HepG2 (cell line): Measurements from ENCODE around the gene KLF16. TPM values are rescaled to one million over a fixed set of nuclear protein-coding genes. Genes with fewer than 3 reads are reported as not detected.

Experiments
- BORCS8-MEF2B ChIP-seq: sonication (generic); formaldehyde crosslinking; IDR thresholded peaks from 2 replicates; pipeline ENCODE4 v1.8.0; 2022; ENCODE audit warnings: mild to moderate bottlenecking, missing genetic modification reagents
- CCDC6 ChIP-seq: sonication (generic); formaldehyde crosslinking; IDR thresholded peaks from 2 replicates; pipeline ENCODE4 v1.8.1; 2022; ENCODE audit warnings: mild to moderate bottlenecking, missing genetic modification reagents, moderate library complexity
- CEBPZ ChIP-seq: IDR thresholded peaks from 2 replicates; pipeline ENCODE4 v1.6.1; 2012; ENCODE audit warnings: low read length, improper control_type of control experiment
- CENPT ChIP-seq: sonication (generic); formaldehyde crosslinking; IDR thresholded peaks from 2 replicates; pipeline ENCODE4 v1.8.0; 2022; ENCODE audit warnings: low read depth, mild to moderate bottlenecking, moderate library complexity, missing genetic modification reagents
- FOXA1 ChIP-seq, 2 experiments: fragments of 450-650 bp in 1 of 2; sonication (generic) in 1 of 2; formaldehyde crosslinking in 1 of 2; IDR thresholded peaks; 2 replicates each; pipeline versions ENCODE4 v1.4.0 to v1.6.1; 2016 to 2020; ENCODE audit warnings: missing genetic modification reagents in 1 of 2
- HOXD1 ChIP-seq: sonication (generic); formaldehyde crosslinking; IDR thresholded peaks from 2 replicates; pipeline ENCODE4 v1.5.0; 2020; ENCODE audit warnings: missing genetic modification reagents
- NFKBIZ ChIP-seq: IDR thresholded peaks from 2 replicates; pipeline ENCODE4 v1.6.1; 2018; ENCODE audit warnings: missing genetic modification reagents, missing compliant biosample characterization
- SIX4 ChIP-seq: sonication (generic); formaldehyde crosslinking; IDR thresholded peaks from 2 replicates; pipeline ENCODE4 v1.4.0; 2020; ENCODE audit warnings: missing genetic modification reagents
- SMAD1 ChIP-seq: sonication (generic); formaldehyde crosslinking; IDR thresholded peaks from 2 replicates; pipeline ENCODE4 v1.4.0; 2020; ENCODE audit warnings: missing genetic modification reagents, low read depth, mild to moderate bottlenecking, borderline replicate concordance
- THYN1 ChIP-seq: sonication (generic); formaldehyde crosslinking; IDR thresholded peaks from 2 replicates; pipeline ENCODE4 v1.8.1; 2023; ENCODE audit warnings: low read depth, mild to moderate bottlenecking, moderate library complexity, missing genetic modification reagents, borderline replicate concordance
- ZNF326 ChIP-seq: sonication (generic); formaldehyde crosslinking; IDR thresholded peaks from 2 replicates; pipeline ENCODE4 v1.4.0; 2020; ENCODE audit warnings: missing genetic modification reagents, borderline replicate concordance
- ZNF441 ChIP-seq: sonication (generic); formaldehyde crosslinking; IDR thresholded peaks from 2 replicates; pipeline ENCODE4 v1.7.0; 2021; ENCODE audit warnings: missing genetic modification reagents, borderline replicate concordance
- ZNF503 ChIP-seq: sonication (generic); formaldehyde crosslinking; IDR thresholded peaks from 2 replicates; pipeline ENCODE4 v1.4.0; 2020; ENCODE audit warnings: missing genetic modification reagents
- ZNF543 ChIP-seq: sonication (generic); formaldehyde crosslinking; IDR thresholded peaks from 2 replicates; pipeline ENCODE4 v1.4.0; 2020; ENCODE audit warnings: mild to moderate bottlenecking, missing genetic modification reagents
- ZNF570 ChIP-seq: sonication (generic); formaldehyde crosslinking; IDR thresholded peaks from 2 replicates; pipeline ENCODE4 v1.4.0; 2020; ENCODE audit warnings: mild to moderate bottlenecking, missing genetic modification reagents, borderline replicate concordance
- ZNF737 ChIP-seq: sonication (generic); formaldehyde crosslinking; IDR thresholded peaks from 2 replicates; pipeline ENCODE4 v1.5.0; 2020; ENCODE audit warnings: missing genetic modification reagents, mild to moderate bottlenecking, borderline replicate concordance
- ZNF747 ChIP-seq: sonication (generic); formaldehyde crosslinking; IDR thresholded peaks from 2 replicates; pipeline ENCODE4 v1.8.1; 2023; ENCODE audit warnings: missing genetic modification reagents, mild to moderate bottlenecking, borderline replicate concordance
- ZNF749 ChIP-seq: sonication (generic); formaldehyde crosslinking; IDR thresholded peaks from 2 replicates; pipeline ENCODE4 v1.8.0; 2022; ENCODE audit warnings: mild to moderate bottlenecking, missing genetic modification reagents, moderate library complexity, borderline replicate concordance
- polyA plus RNA-seq, 8 experiments: library from polyadenylated mRNA; depleted of rRNA in 3 of 8; stranded (reverse) in 7 of 8; unstranded in 1 of 8; fragments of >200 nt; fragmentation: Illumina TruSeq in 4 of 8; extraction: Trizol in 4 of 8; gene quantifications; 2 replicates each; pipeline versions ENCODE4 v1.2.1 to v1.2.3, GENCODE V29; 2011 to 2016; ENCODE audit warnings: low read depth in 4 of 8, missing spikeins in 1 of 8, mixed read lengths in 1 of 8; ENCODE audit not compliant: insufficient read depth in 1 of 8
- total RNA-seq, 5 experiments: library from RNA; depleted of rRNA; stranded (reverse); fragments of >200 nt; fragmentation: Illumina TruSeq; extraction: Trizol; gene quantifications; 2 replicates each; pipeline ENCODE4 v1.2.3, GENCODE V29; 2016; ENCODE audit warnings: low read depth in 1 of 5

KLF16 gene
- total and polyA plus RNA-seq, 2 of the 13 experiments (the other 11 are each of a cell fraction or from before 2014, with no cell fraction given): 3.5 to 6.7 TPM

- TF ChIP-seq ZNF747 (CRISPR knock-in tag) (peak; percentile 83; the same call in 1 of the 2 replicates), THYN1 (CRISPR knock-in tag) (no peak), ZNF503 (CRISPR knock-in tag) (no peak), ZNF441 (CRISPR knock-in tag) (peak; percentile 67; the same call in 1 of the 2 replicates), SMAD1 (CRISPR knock-in tag) (no peak), ZNF749 (CRISPR knock-in tag) (peak; percentile 81; the same call in 1 of the 2 replicates), ZNF737 (no peak), ZNF570 (CRISPR knock-in tag) (no peak), BORCS8-MEF2B (CRISPR knock-in tag) (0 out of 2 replicates have a peak, but pooled peaks have one; percentile 45), NFKBIZ (CRISPR knock-in tag) (no peak), SIX4 (CRISPR knock-in tag) (no peak), CCDC6 (CRISPR knock-in tag) (no peak), ZNF543 (CRISPR knock-in tag) (no peak), CENPT (CRISPR knock-in tag) (peak; percentile 50; the same call in 1 of the 2 replicates), HOXD1 (CRISPR knock-in tag) (no peak), ZNF326 (CRISPR knock-in tag) (no peak), CEBPZ (no peak), FOXA1 (IDR thresholded peaks at IDR 0.05) (no peak), FOXA1 (CRISPR knock-in tag; IDR thresholded peaks at IDR 0.05) (no peak)
These were observed 50.8 kb downstream of the KLF16 start (continued) for GRCh38 chr19:1812426-1813191.
